SK-N-SH treated with all-trans-retinoic acid at 6 μM for 48 hours (cell line): ENCODE measurements around the gene DYNC1H1.

Experiments used
- ATAC-seq: fragments of 200-7000 bp; cut with Tn5 transposase; 3 replicates; pipeline ENCODE4 v1.9.1; 2020; ENCODE audit warnings: mild to moderate bottlenecking, moderate library complexity
- BACH2 ChIP-seq: fragments of 250-450 bp; sonication (Bioruptor Pico); IDR thresholded peaks from 2 replicates; pipeline ENCODE4 v1.9.0; 2021; ENCODE audit warnings: mild to moderate bottlenecking, borderline replicate concordance
- CREB5 ChIP-seq: fragments of 250-450 bp; sonication (Bioruptor Pico); IDR thresholded peaks from 2 replicates; pipeline ENCODE4 v1.5.1; 2020; ENCODE audit warnings: low read depth, mild to moderate bottlenecking, moderate library complexity
- ESRRG ChIP-seq: fragments of 250-450 bp; sonication (Bioruptor Pico); IDR thresholded peaks from 2 replicates; pipeline ENCODE4 v1.6.1; 2021; ENCODE audit warnings: mild to moderate bottlenecking
- ISL1 ChIP-seq: fragments of 250-450 bp; sonication (Bioruptor Pico); IDR thresholded peaks from 2 replicates; pipeline ENCODE4 v2.1.2; 2022; ENCODE audit warnings: mild to moderate bottlenecking, moderate library complexity
- OSR1 ChIP-seq: fragments of 250-450 bp; sonication (Bioruptor Pico); IDR thresholded peaks from 2 replicates; pipeline ENCODE4 v1.8.0; 2022; ENCODE audit warnings: moderate library complexity, mild to moderate bottlenecking, inconsistent platforms
- PATZ1 ChIP-seq: fragments of 250-450 bp; sonication (Bioruptor Pico); IDR thresholded peaks from 2 replicates; pipeline ENCODE4 v1.8.0; 2020; ENCODE audit warnings: mild to moderate bottlenecking, moderate library complexity, borderline replicate concordance
- POU6F1 ChIP-seq: fragments of 250-450 bp; sonication (Bioruptor Pico); IDR thresholded peaks from 2 replicates; pipeline ENCODE4 v1.8.0; 2021; ENCODE audit warnings: low read depth, mild to moderate bottlenecking, moderate library complexity, borderline replicate concordance
- PPARA ChIP-seq: fragments of 250-450 bp; sonication (Bioruptor Pico); IDR thresholded peaks from 2 replicates; pipeline ENCODE4 v1.5.0; 2020; ENCODE audit warnings: mild to moderate bottlenecking, borderline replicate concordance
- RARB ChIP-seq: fragments of 250-450 bp; sonication (Bioruptor Pico); IDR thresholded peaks from 2 replicates; pipeline ENCODE4 v1.8.0; 2021; ENCODE audit warnings: mild to moderate bottlenecking, moderate library complexity
- SNAI2 ChIP-seq: fragments of 250-450 bp; sonication (Bioruptor Pico); IDR thresholded peaks from 2 replicates; pipeline ENCODE4 v1.5.0; 2020; ENCODE audit warnings: mild to moderate bottlenecking, moderate library complexity
- TCF4 ChIP-seq: fragments of 250-450 bp; sonication (Bioruptor Pico); IDR thresholded peaks from 2 replicates; pipeline ENCODE4 v1.8.0; 2021; ENCODE audit warnings: mild to moderate bottlenecking, moderate library complexity, borderline replicate concordance
- TOX ChIP-seq: fragments of 250-450 bp; sonication (Bioruptor Pico); IDR thresholded peaks from 2 replicates; pipeline ENCODE4 v1.8.0; 2021; ENCODE audit warnings: mild to moderate bottlenecking, moderate library complexity, borderline replicate concordance
- TSHZ2 ChIP-seq: fragments of 250-450 bp; sonication (Bioruptor Pico); IDR thresholded peaks from 2 replicates; pipeline ENCODE4 v1.5.0; 2020; ENCODE audit warnings: mild to moderate bottlenecking, moderate library complexity
- ZC3H10 ChIP-seq: fragments of 250-450 bp; sonication (Bioruptor Pico); IDR thresholded peaks from 2 replicates; pipeline ENCODE4 v1.5.1; 2021; ENCODE audit warnings: mild to moderate bottlenecking, moderate library complexity
- ZFP3 ChIP-seq: fragments of 250-450 bp; sonication (Bioruptor Pico); IDR thresholded peaks from 2 replicates; pipeline ENCODE4 v1.5.0; 2020; ENCODE audit warnings: mild to moderate bottlenecking, moderate library complexity
- ZNF565 ChIP-seq: fragments of 450-650 bp; formaldehyde crosslinking; conservative IDR thresholded peaks from 2 replicates; pipeline ENCODE4 v1.5.0; 2020; ENCODE audit warnings: low read depth, mild to moderate bottlenecking, moderate library complexity
- ZNF70 ChIP-seq: fragments of 450-650 bp; formaldehyde crosslinking; IDR thresholded peaks from 2 replicates; pipeline ENCODE4 v1.5.0; 2020; ENCODE audit warnings: mild to moderate bottlenecking, moderate library complexity
- ZNF8 ChIP-seq: fragments of 450-650 bp; formaldehyde crosslinking; IDR thresholded peaks from 2 replicates; pipeline ENCODE4 v1.5.0; 2020; ENCODE audit warnings: mild to moderate bottlenecking, moderate library complexity
- TF ChIP-seq, protein P1 (sequence below): fragments of 250-450 bp; sonication (Bioruptor Pico); IDR thresholded peaks from 2 replicates; pipeline ENCODE4 v1.5.1; 2021; ENCODE audit warnings: mild to moderate bottlenecking, moderate library complexity

DYNC1H1 gene

DNA sequence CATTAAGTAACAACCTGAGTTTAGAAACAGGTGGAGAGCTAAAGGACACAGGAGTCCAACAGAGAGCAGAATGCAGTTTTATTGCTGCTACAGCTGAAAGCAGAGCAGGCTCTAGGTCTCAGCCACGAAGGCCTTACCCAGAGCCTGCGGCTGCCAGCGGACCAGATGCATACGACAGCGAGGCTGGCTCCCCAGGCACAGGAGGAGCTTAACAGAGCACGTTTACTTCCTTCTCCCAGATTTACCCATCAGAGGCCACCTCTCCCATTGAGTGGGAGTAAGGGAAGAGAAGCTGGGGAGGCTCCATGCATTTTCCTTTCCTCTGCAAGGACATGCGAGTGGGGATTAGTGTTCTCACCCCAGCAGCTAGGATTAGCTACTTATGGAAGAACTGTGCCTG, 22.6 kb downstream of the DYNC1H1 start:
- TF ChIP-seq TOX (no peak), OSR1 (no peak), ZNF70 (no peak), PATZ1 (CRISPR knock-in tag) (no peak), CREB5 (CRISPR knock-in tag) (no peak), ZNF565 (no peak), POU6F1 (CRISPR knock-in tag) (no peak)
- TF ChIP-seq, protein P1, sequence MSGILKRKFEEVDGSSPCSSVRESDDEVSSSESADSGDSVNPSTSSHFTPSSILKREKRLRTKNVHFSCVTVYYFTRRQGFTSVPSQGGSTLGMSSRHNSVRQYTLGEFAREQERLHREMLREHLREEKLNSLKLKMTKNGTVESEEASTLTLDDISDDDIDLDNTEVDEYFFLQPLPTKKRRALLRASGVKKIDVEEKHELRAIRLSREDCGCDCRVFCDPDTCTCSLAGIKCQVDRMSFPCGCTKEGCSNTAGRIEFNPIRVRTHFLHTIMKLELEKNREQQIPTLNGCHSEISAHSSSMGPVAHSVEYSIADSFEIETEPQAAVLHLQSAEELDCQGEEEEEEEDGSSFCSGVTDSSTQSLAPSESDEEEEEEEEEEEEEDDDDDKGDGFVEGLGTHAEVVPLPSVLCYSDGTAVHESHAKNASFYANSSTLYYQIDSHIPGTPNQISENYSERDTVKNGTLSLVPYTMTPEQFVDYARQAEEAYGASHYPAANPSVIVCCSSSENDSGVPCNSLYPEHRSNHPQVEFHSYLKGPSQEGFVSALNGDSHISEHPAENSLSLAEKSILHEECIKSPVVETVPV, result no peak
- TF ChIP-seq, all 23 proteins: peak for 0
- ATAC-seq, result no peak; the same call in 2 of the 3 replicates

- TF ChIP-seq BACH2 (CRISPR knock-in tag), result no peak
- TF ChIP-seq TOX, result no peak
- TF ChIP-seq ZNF565, result no peak
- no peak for TF ChIP-seq TSHZ2 (CRISPR knock-in tag)
- no peak for TF ChIP-seq TCF4
- no peak for TF ChIP-seq RARB (CRISPR knock-in tag)
- TF ChIP-seq SNAI2 (CRISPR knock-in tag), result no peak
- no peak for TF ChIP-seq ESRRG (CRISPR knock-in tag)
- TF ChIP-seq CREB5 (CRISPR knock-in tag), result no peak
- TF ChIP-seq PPARA (CRISPR knock-in tag), result no peak
- TF ChIP-seq ZC3H10, result no peak
- no peak for TF ChIP-seq POU6F1 (CRISPR knock-in tag)
- TF ChIP-seq ZFP3 (CRISPR knock-in tag), result no peak
- TF ChIP-seq ISL1 (CRISPR knock-in tag), result no peak
- TF ChIP-seq, protein P1, result no peak
- TF ChIP-seq OSR1, result no peak
- no peak for TF ChIP-seq PATZ1 (CRISPR knock-in tag)
- TF ChIP-seq ZNF8 (CRISPR knock-in tag), result no peak
- TF ChIP-seq, all 23 proteins: peak for 0
- no peak for ATAC-seq
These were observed 24.0 kb downstream of the DYNC1H1 start for GRCh38 chr14:101988377-101988776.
